Measurements from ENCODE around the gene LGI4.
"Not testable (repeated sequence)": the region's sequence is repeated elsewhere in the genome, so short reads cannot be mapped to it uniquely, and the experiment has no call there.

Gene LGI4

DNA sequence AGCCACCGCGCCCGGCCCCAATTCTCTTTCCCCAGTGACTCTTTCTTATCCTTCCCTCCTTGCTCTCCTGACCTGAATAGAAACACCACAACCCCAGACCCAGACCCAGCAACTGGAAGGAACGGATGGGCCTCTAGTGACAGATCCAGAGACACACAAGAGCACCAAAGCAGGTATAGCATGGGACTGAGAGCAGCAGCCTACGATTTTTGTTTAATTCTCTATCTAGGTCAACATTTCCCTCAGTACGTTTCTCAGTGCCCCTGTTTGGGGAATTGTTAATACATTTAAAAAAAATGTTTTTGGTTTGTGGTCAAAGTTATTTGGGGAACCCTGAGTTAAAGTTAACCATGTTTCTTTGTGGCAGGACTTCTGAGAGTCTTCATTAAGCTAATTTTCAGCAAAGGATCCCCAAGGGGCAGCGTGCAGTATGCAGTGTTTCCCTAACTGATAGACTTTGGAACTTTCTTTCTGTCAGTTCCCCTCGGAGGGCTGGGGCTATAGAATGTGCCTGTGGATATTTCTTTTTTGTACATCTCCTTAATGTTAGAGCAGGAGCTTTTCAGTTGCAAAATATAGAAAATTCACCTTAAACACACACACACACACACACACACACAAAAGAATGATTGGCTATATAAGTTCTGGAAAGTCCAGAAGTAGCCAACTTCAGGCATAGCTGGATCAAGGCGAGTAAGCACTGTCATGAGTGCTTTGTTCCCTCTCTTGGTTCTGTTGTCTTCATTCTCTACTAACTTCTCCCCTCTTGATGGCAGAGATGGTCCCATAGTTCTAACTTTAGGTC is 26.0 kb upstream of the LGI4 start:
- DNase-seq (ENCODE audit: low read depth in 2 of 2) = no peak

DNA sequence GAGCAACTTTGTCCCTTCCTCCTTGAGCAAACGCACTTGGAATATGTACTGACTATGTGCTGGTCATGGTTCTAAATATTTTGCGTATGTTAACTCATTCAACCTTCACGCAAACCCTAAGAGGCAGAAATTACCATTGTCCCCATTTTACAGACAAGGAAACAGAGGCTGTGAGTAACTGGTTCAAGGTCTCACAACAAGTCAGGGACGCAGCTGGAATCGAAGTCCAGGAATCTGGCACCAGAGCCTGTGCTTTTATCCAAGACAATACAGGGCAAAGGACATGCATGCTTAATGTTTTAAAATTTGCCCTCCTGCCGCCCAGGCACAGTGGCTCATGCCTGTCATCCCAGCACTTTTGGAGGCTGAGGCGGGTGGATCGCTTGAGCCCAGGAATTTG is 24.7 kb upstream of the LGI4 start:
- DNase-seq (ENCODE audit: low read depth in 2 of 2) = no peak

DNA sequence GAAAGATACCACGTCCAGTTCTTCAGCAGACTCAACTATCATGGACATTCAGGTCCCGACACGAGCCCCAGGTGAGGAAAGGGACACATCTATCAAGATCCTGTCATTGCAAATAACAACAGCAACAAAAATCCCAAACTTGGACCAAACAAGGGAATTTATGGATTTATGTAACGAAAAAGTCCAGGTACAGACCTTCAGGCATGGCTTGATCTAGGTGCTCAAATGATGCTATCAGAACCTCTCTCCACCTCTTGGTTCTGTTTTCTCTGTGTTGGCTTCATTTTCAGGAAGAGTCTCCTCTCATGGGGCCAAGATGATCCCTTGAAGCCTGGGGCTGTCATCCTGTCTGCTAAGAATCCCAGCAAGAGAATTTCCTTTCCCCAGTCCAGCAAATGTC is 22.6 kb upstream of the LGI4 start:
- no peak for DNase-seq (ENCODE audit: low read depth in 2 of 2)

DNA sequence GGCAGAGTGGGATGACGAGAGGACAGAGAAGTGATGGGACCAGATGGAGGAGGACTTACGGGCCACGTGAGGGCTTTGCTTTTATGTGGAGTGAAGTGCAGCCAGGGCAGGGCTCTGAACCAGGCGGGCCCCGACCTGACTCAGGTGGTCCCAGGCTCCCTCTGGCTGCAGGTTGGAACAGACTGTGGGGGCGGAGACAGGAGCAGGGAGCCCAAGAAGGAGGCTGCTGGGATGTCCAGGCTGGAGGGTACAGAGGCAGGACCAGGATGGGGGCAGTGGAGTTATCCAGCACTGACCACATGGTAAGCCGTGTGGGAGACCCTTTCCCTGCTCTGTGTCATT is 21.8 kb upstream of the LGI4 start:
- no peak for DNase-seq (ENCODE audit: low read depth in 2 of 2)

DNA sequence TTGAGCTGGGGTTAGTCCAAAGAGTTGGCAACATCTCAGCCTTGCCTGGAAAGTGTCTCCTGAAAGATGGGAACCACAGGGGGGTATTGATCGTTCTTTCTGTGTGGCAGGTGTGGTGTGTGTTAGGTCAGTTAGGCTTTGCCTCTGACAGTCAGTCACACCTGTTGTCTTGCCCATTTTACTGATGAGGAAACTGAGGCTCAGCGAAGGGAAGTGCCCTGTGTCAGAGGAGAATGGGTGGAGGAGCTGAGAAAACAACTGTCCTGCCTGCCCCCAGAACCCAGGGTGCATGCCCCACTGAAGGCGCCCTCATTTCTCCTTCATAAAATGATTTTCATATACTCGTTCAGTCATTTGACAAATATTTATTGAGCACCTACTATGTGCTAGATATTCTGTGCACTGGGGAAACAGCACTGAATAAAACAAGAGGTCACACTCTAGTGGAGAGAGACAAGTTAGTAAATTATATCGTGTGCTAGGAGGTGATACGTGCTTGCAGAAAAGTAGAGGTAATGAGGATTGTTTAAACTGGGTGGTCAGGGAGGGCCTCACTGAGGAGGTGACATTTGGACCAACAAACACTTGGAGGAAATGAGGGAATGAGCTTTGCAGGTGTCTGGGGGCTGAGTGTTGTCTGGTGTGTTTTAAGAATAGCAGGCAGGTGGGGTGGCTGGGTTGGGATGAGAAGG is 21.3 kb upstream of the LGI4 start:
- no peak for DNase-seq (ENCODE audit: low read depth in 2 of 2)

DNA sequence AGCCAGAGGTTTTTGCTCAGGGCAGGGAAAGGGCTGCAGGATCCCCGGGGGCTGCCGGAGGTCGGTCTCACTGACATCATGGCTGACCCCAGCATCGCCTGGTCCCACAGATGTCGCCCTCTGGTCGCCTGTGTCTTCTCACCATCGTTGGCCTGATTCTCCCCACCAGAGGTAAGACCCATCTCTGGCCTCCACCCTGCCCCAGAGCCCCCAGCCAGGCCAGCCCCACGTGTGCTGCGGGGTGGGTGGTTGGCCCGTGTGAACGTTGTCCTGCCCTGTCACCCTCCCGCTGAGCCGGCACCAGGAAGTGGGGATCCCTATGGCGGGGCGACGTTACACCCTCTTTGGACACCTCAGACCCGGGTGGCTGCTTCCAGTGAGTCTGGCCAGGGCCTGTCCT is 20.6 kb upstream of the LGI4 start:
- no peak for DNase-seq (ENCODE audit: low read depth in 2 of 2)

DNA sequence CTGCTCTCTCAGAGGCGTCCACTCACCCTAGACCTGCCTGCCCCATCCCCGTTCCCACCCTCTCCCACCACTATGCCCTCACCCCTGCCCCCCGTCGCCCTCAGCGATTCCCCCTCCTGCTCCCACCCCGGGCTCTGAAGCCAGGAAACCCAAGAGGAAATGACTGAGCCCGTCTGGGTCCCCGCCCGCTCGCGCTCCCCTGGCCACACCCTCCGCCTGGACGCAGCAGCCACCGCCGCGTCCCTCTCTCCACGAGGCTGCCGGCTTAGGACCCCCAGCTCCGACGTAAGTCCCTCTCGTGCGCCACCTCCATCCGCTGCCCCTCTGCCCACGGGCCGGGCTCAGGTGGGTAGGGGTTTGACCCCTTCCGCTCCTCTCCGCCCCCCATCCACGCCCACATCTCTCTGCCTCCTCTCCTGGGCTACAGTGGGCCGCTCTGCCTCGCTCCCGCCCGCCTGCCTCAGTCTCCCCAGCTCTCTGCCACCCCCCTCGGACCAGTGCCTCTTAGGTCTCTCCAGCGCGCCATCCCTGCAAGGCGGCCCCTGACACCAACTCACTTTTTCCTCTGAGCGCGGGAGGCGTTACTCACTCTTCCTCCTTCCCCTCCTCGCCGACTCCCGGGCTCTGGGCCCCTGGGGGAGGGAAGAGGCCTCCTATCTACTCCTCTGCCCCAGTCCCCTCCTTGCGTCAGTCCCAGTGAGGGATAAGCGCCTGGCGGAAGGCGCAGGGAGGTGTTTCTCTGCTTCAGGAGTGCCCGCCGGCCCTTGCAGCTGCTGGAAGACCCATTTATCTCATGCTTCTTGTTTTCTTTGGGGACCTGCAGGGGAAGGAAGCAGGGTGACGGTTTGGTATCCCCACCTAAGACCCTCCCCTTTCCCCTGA is 19.9 kb upstream of the LGI4 start, which contains the start of gene FXYD5:
Gene FXYD5 (plus strand): TSS at position 211 of the 882 bp plus-strand sequence. CDS start 816 bp downstream, outside the sequence.
- peak; percentile 59 to 61 for DNase-seq (ENCODE audit: low read depth in 2 of 2)

DNA sequence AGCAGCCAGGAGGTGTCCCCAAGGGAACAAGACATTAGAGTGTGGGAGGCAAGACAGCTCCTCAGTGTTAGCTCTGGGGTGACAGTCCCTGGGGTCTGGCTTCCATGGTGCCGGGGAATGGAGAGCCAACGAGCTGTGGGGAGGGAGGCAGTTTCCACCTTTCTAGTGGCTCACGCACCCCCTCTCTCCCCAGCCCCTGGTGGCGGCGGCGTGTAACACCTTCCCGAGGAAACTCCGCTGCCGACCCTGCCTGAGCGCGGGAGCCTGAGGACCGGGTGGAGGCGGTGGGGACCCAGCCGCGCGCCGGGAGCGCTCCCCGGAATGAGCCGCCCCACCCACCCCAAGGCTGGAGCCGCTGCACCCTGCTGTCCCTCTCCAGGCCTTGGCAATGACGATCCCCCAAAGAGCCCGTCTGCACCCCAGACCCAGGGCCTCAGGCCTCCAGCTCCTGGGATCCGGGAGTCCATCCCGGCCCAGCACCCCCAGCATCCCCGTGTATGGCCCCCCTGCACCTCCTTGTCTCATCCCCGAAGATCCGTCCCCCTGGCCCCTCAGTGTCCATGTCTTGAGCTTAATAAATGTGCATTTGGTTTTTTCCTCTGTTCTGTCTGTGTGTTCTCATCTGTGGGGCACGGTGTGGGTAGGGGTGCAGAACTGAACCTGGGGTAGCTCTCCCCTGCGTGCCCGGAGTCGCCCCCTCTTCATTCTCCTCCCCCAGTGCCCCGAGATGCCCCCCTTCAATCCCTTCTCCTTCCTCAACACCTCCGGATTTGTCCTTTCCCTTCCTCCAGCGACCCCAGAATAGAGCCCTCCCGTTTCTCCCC is 19.1 kb upstream of the LGI4 start:
- peak; percentile 40 to 57 for DNase-seq (ENCODE audit: low read depth in 2 of 2)

DNA sequence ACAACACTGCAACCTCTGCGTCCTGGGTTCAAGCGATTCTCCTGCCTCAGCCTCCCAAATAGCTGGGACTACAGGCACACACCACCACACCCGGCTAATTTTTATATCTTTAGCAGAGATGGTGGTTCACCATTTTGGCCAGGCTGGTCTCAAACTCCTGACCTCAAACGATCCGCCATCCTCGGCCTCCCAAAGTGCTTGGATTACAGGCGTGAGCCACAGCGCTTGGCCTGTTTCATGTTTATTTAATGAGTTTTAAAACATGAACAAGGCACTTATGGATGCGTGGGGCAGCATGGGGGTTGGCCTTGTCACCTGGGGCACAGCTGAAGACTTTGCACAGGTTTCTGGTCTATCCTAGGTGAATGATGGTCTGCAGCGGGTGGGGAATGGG is 18.3 kb upstream of the LGI4 start:
- not testable (repeated sequence) for DNase-seq (ENCODE audit: low read depth in 2 of 2)

DNA sequence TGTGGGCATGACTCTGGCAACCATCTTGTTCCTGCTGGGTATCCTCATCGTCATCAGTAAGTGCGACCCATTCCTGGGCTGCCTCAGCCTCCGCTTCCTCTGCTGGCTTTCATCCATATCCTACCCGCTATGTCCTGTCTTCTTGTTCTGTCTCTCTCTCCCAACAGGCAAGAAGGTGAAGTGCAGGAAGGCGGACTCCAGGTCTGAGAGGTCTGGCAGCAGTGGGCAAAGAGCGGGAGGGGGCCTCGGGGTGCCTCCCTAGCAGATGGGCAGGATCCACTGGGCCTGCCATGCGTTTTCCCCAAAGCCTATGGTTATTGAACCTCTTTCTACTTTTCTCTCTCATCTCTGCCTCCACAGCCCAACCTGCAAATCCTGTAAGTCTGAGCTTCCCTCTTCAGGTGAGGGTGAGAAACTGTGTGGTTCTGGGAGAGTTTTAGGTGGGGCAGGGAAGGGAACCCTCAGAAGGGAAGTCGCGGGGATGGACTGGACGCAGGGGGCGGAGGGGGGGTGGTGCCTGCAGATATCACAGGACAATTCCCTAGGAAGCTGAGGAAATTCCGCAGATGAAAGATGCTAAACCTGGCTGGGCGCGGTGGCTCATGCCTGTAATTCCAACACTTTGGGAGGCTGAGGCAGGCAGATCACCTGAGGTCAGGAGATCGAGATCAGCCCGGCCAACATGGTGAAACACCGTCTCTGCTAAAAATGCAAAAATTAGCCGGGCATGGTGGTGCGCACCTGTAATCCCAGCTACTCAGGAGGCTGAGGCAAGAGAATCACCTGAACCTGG is 16.6 kb upstream of the LGI4 start:
- no peak for DNase-seq (ENCODE audit: low read depth in 2 of 2)

DNA sequence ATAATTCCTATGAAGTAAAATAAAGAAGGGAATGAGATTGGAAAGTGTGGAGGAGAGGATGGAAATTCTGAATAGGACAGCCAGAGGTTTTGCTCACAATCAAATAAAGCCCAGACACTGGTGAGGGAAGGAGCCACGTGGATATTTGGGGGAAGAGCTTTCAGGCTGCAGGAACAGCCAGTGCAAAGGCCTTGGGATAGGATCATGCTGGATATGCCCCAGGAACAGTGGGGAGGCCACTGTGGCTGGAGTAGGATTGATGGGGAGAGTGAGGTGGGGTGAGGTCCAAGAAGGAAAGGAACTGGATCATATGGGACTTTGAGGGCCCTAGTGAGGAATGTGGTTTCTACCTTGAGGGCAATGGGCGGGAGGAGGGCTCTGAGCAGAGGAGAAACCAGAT is 15.6 kb upstream of the LGI4 start:
- no peak for DNase-seq (ENCODE audit: low read depth in 2 of 2)

DNA sequence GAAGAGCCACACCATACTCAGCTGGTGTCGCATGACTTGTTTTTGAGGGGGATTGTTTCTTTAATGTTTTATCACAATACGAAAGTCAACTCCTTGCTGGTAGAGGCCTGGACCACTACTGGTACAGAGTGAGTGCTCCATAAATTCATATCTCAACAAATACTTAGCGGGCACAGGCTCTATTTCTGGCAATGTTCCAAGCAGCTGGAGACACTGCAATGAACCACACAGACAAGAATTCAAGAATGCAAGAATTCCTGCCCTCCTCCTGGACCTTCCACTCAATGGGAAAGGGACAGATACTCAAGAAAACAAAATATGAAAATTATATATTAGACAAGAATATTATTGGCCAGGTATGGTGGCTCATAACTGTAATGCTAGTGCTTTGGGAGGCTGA is 14.6 kb upstream of the LGI4 start:
- no peak for DNase-seq (ENCODE audit: low read depth in 2 of 2)

DNA sequence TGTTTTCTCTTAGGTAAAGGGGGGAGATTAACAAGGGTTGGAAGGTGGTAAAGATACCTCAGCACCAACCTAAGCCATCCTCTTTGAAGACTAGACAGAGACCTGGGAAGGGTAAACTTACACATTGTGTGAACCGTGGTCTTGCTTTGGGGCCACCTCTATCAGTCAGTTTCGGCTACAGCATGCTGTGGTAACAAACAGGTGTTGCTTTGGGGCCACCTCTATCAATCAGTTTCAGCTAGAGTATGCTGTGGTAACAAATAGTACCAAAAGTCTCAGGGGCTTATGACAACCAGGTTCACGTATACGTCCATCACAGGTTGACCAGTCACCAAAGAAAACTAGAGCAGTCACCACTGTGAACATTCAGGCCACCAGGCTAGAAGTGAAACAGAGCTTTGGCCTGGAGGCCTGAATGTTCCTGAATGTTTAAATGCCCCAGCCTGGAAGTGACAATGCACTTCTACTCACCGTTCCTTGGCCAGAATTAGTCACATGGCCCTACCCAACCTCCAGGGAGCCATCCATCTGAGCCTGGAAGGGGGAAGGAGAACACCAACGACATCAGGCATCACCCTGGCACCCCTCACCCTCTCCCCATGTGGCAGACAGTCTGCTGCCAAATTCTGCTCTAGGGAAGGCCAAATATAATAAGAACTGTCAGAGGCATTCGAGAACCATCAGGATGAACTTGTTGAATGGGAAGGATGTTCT is 12.0 kb upstream of the LGI4 start:
- DNase-seq (ENCODE audit: low read depth in 2 of 2) = no peak

DNA sequence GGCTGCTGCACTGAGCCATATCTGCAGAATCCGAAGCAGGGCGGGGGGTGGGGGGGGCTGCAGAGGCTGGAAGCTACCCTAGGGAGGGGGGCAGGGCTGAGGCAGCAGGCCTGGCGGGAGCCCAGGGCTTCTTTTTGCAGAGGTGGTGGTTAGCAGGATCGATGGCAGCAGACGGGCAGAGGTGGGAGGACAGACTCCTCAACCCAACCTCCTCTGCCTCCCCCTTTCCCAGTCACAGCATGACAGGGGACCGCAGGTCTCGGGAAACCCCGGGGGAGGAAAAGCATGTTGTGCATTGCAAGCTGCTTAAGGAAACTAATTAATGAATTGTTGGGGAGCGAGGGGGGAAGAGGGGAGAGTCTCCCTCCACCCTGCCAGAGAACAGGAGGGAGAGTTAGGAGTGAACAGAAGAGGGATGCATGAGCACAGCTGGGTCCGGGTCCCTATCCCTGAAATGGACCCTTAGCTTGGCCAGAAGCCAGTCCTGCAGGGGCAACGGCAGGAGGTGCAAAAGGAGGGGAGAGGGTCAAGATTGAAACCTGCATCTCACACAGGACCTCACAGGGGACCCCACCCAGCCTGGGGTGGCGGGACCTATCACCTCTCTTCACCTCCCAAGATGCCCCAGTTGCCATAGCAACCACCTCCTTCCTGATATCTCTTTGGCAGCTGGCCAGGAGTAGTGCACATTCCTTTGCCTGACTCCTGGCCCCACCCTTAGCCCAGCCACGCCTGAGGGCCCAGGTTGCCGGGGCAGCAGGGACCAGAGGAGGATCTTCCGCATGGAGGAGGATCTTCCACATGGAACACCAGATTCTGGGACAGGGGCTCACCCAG is 10.0 kb upstream of the LGI4 start:
- no peak for DNase-seq (ENCODE audit: low read depth in 2 of 2)

DNA sequence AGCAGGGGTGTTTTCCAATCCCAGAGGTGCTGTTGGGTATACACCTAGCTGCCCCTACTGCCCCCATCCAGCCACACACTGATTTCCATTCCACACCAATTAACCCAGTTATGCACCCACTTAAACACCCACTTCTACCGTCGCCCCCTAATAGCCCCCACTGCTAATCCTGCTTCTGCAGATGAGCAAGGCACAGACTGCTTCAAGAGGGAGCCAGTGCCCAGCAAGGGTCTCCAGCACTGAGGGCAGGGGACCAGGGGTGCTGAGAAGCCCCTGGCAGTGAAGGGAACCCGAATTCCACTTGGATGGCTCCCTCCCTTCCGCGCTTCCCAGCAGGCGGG is 9.4 kb upstream of the LGI4 start:
- no peak for DNase-seq (ENCODE audit: low read depth in 2 of 2)

DNA sequence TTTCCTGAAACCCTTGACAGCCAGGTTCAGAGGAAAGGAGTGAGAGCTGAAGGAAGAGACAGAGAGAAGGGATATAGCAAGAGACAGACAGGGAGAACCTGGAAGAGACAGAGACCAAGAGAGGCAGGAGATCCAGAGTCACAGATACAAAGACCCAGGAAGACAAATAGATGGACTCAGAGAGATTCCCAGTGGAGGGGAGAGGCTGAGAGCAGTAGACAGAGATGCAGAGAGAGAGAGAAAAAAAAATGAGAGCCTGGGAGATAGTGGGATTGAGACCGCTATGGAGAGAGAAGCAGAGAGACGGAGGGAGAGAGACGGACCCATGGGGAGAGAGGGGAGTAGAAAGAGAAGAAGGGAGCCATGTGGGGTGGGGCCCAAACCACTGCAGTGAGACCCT is 9.0 kb upstream of the LGI4 start:
- no peak for DNase-seq (ENCODE audit: low read depth in 2 of 2)

DNA sequence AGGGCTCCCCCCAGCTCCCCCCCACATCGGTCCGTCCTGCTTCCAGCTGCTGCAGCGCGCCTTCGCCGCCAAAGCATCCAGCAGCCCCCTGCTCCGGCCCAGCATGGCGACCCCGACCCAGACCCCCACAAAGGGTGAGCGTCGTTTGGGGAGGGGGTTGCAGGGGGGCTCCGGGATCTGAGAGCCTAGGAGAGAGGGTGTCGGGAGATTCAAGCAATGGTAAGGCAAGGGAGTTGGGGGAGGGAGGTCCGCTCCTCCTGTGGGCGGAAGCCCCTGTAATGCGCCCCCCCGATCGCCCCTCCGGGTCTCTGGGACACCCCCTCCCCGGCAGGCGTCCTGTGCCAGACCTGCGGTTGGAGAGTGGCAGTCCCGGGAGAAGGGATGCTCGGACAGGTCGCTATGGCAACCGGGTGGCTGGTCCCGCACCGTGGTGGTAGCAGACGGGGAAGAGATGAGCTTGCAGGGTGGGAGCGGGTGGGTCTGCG is 8.4 kb upstream of the LGI4 start, which contains the start of gene FXYD7:
Gene FXYD7 (plus strand): TSS at position 25 of the 485 bp plus-strand sequence. CDS start 79 bp downstream, at position 104.
- no peak for DNase-seq (ENCODE audit: low read depth in 2 of 2)

DNA sequence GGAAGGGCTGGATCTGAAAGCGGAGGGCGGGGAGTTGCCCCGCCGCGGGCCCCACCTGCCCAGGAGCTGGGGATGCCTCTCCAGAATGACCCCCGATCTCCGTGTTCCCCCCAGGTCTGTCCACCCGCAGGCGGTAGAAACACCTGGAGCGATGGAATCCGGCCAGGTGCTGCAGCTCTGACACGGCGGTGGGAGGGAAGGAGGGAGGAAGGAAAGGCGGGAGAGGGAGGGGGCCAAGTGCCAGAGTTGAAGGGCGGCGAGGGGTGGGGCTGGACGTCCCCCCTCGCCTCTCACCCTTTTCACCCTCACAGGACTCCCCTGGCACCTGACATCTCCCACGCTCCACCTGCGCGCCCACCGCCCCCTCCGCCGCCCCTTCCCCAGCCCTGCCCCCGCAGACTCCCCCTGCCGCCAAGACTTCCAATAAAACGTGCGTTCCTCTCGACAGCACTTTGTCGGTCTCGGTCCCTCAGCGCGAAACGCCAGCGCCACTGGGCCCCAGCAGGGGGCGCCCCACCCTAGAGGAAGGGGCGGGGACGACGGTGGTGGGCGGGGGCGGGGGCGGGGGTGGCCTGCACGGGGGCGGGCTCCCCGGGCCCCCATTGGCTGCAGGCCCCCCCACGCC is 7.9 kb upstream of the LGI4 start:
- peak; percentile 46 to 64 for DNase-seq (ENCODE audit: low read depth in 2 of 2)
